ENCODE data around the gene CTRB1.

The CTRB1 gene

GRCh38 chr16:75218256-75219076 lies at the start of gene CTRB1:
Gene CTRB1 (plus strand): TSS chr16:75218988. CDS start chr16:75219008, 20 bp downstream.
- DNase-seq (ENCODE audit: low read depth): no peak

- no peak for DNase-seq (ENCODE audit: low read depth)
These were observed 48.8 kb upstream of the CTRB1 start for GRCh38 chr16:75169899-75170405.

GRCh38 chr16:75172578-75172977 lies 46.2 kb upstream of the CTRB1 start:
- no peak for DNase-seq (ENCODE audit: low read depth)

GRCh38 chr16:75175074-75175473 lies 43.7 kb upstream of the CTRB1 start:
- DNase-seq (ENCODE audit: low read depth): no peak

GRCh38 chr16:75176926-75177325 lies 41.9 kb upstream of the CTRB1 start:
- DNase-seq (ENCODE audit: low read depth): no peak

GRCh38 chr16:75179208-75179607 lies 39.6 kb upstream of the CTRB1 start:
- DNase-seq (ENCODE audit: low read depth): no peak

GRCh38 chr16:75181630-75182029 lies 37.2 kb upstream of the CTRB1 start:
- no peak for DNase-seq (ENCODE audit: low read depth)

- DNase-seq (ENCODE audit: low read depth): no peak
These were observed 29.8 kb upstream of the CTRB1 start for GRCh38 chr16:75188832-75189477.

- no peak for DNase-seq (ENCODE audit: low read depth)
These were observed 29.0 kb upstream of the CTRB1 start for GRCh38 chr16:75189638-75190245.

GRCh38 chr16:75192606-75193264 lies 26.1 kb upstream of the CTRB1 start:
- DNase-seq (ENCODE audit: low read depth): no peak

GRCh38 chr16:75193265-75193650 lies 25.5 kb upstream of the CTRB1 start:
- no peak for DNase-seq (ENCODE audit: low read depth)

- no peak for DNase-seq (ENCODE audit: low read depth)
These were observed 24.9 kb upstream of the CTRB1 start for GRCh38 chr16:75193730-75194444.

GRCh38 chr16:75195811-75196790 lies 22.7 kb upstream of the CTRB1 start:
- no peak for DNase-seq (ENCODE audit: low read depth)

GRCh38 chr16:75196836-75197235 lies 22.0 kb upstream of the CTRB1 start:
- DNase-seq (ENCODE audit: low read depth): no peak

- DNase-seq (ENCODE audit: low read depth): no peak
These were observed 21.2 kb upstream of the CTRB1 start for GRCh38 chr16:75197522-75198134.

- DNase-seq (ENCODE audit: low read depth): peak; percentile 11
These were observed 20.6 kb upstream of the CTRB1 start for GRCh38 chr16:75198135-75198600.

- no peak for DNase-seq (ENCODE audit: low read depth)
These were observed 16.7 kb upstream of the CTRB1 start for GRCh38 chr16:75202069-75202590.

- no peak for DNase-seq (ENCODE audit: low read depth)
These were observed 15.7 kb upstream of the CTRB1 start for GRCh38 chr16:75203096-75203495.

- no peak for DNase-seq (ENCODE audit: low read depth)
These were observed 14.9 kb upstream of the CTRB1 start for GRCh38 chr16:75203667-75204409.

Measured in stromal cell of bone marrow (primary cell).